Stimulated activated CD8-positive, alpha-beta memory T cell treated with anti-CD3 and anti-CD28 coated beads, Interleukin-4, amount 100 ng/mL, for 24 hours (primary cell): ENCODE data around the gene PLCG2.

Experiments
- DNase-seq: peaks from one replicate; pipeline ENCODE4 v3.0.0-alpha.2; 2020; ENCODE audit warnings: low read depth

Gene PLCG2

GRCh38 chr16:81878529-81878928 is 99.4 kb downstream of the PLCG2 start:
- no peak for DNase-seq

GRCh38 chr16:81879625-81880024 is 100.5 kb downstream of the PLCG2 start:
- DNase-seq, result no peak

GRCh38 chr16:81880816-81881215 is 101.7 kb downstream of the PLCG2 start:
- no peak for DNase-seq

- no peak for DNase-seq
Observed at GRCh38 chr16:81881228-81881627, 102.1 kb downstream of the PLCG2 start.

GRCh38 chr16:81882559-81882958 is 103.5 kb downstream of the PLCG2 start:
- no peak for DNase-seq

GRCh38 chr16:81883235-81883634 is 104.1 kb downstream of the PLCG2 start:
- no peak for DNase-seq

- DNase-seq, result no peak
Observed at GRCh38 chr16:81885976-81886586, 107.0 kb downstream of the PLCG2 start.

GRCh38 chr16:81888520-81889394 is 109.7 kb downstream of the PLCG2 start:
- DNase-seq, result no peak

GRCh38 chr16:81891736-81892364 is 112.8 kb downstream of the PLCG2 start:
- DNase-seq, result no peak

GRCh38 chr16:81894592-81894991 is 115.5 kb downstream of the PLCG2 start:
- no peak for DNase-seq

GRCh38 chr16:81896902-81897301 is 117.8 kb downstream of the PLCG2 start:
- DNase-seq, result no peak

- DNase-seq, result no peak
Observed at GRCh38 chr16:81899601-81900000, 120.5 kb downstream of the PLCG2 start.

GRCh38 chr16:81900014-81900413 is 120.9 kb downstream of the PLCG2 start:
- DNase-seq, result no peak

- DNase-seq, result no peak
Observed at GRCh38 chr16:81900456-81900855, 121.4 kb downstream of the PLCG2 start.

GRCh38 chr16:81901484-81901883 is 122.4 kb downstream of the PLCG2 start:
- DNase-seq, result no peak

GRCh38 chr16:81902025-81902424 is 122.9 kb downstream of the PLCG2 start:
- DNase-seq, result no peak

- no peak for DNase-seq
Observed at GRCh38 chr16:81904320-81904719, 125.2 kb downstream of the PLCG2 start.

- no peak for DNase-seq
Observed at GRCh38 chr16:81905277-81905676, 126.2 kb downstream of the PLCG2 start.

GRCh38 chr16:81907681-81908080 is 128.6 kb downstream of the PLCG2 start:
- no peak for DNase-seq

GRCh38 chr16:81908466-81909262 is 129.6 kb downstream of the PLCG2 start:
- no peak for DNase-seq

- DNase-seq, result no peak
Observed at GRCh38 chr16:81910366-81910885, 131.3 kb downstream of the PLCG2 start.

- DNase-seq, result no peak
Observed at GRCh38 chr16:81912395-81912794, 133.3 kb downstream of the PLCG2 start.
